SK-N-SH (cell line): ENCODE measurements around the gene CEACAM3. TPM values are rescaled to one million over a fixed set of nuclear protein-coding genes. Genes with fewer than 3 reads are reported as not detected.

ENCODE experiments used
- CTCF ChIA-PET: fragments of 300-600, 350-600 bp; formaldehyde crosslinking; extraction: SDS; loops from one replicate; lab custom pipeline; 2021; lab: Yijun Ruan, JAX
- POLR2A ChIA-PET: fragments of 350-600 bp; sonication (Branson Sonifier 250); formaldehyde crosslinking; extraction: SDS; loops from one replicate; lab custom pipeline; 2020; ENCODE audit warnings: antibody characterized with exemption, inconsistent platforms; lab: Yijun Ruan, JAX
- DNase-seq: peaks from one replicate; pipeline ENCODE4 v3.0.0; 2012
- H2AFZ ChIP-seq: fragments of 200-600 bp; sonication (generic); 2 replicates; pipeline ENCODE4 v1.8.1; 2016; ENCODE audit warnings: antibody characterized with exemption, mild to moderate bottlenecking, low read depth
- H3F3A ChIP-seq: fragments of 200-600 bp; sonication (generic); replicated peaks from 2 replicates; pipeline ENCODE3; 2016; ENCODE audit warnings: antibody characterized with exemption, mild to moderate bottlenecking; ENCODE audit not compliant: insufficient read depth
- H3K27ac ChIP-seq, 2 experiments: fragments of 200-500 bp in 1 of 2; fragments of 200-600 bp in 1 of 2; sonication (Bioruptor generic) in 1 of 2; sonication (generic), shearing (Covaris generic) in 1 of 2; 2 replicates each; pipeline versions ENCODE4 v1.5.1 to v1.6.1; 2014 to 2016; ENCODE audit warnings: low read depth in 2 of 2, inconsistent platforms in 1 of 2, low read length in 1 of 2, mild to moderate bottlenecking in 1 of 2, mixed read lengths in 1 of 2
- H3K27me3 ChIP-seq: fragments of 200-600 bp; sonication (generic), shearing (Covaris generic); 2 replicates; pipeline ENCODE4 v1.6.1; 2016; ENCODE audit warnings: mixed run types; ENCODE audit not compliant: insufficient read depth
- H3K36me3 ChIP-seq, 2 experiments: fragments of 200-500 bp in 1 of 2; fragments of 200-600 bp in 1 of 2; sonication (Bioruptor generic) in 1 of 2; sonication (generic) in 1 of 2; replicated peaks in 1 of 2; 2 replicates each; pipeline versions ENCODE3 to v1.5.1; 2014 to 2016; ENCODE audit warnings: low read length in 1 of 2, mild to moderate bottlenecking in 1 of 2; ENCODE audit not compliant: insufficient read depth in 2 of 2, control insufficient read depth in 1 of 2
- H3K4me1 ChIP-seq, 2 experiments: fragments of 200-500 bp in 1 of 2; fragments of 200-600 bp in 1 of 2; sonication (Bioruptor generic) in 1 of 2; sonication (generic), shearing (Covaris generic) in 1 of 2; 2 replicates each; pipeline versions ENCODE4 v1.5.1 to v1.6.1; 2014 to 2016; ENCODE audit warnings: low read depth in 1 of 2, low read length in 1 of 2, mixed run types in 1 of 2; ENCODE audit not compliant: insufficient read depth in 2 of 2, control insufficient read depth in 1 of 2
- H3K4me2 ChIP-seq: fragments of 200-600 bp; sonication (generic), shearing (Covaris generic); 2 replicates; pipeline ENCODE4 v1.6.1; 2017; ENCODE audit warnings: mixed run types
- H3K4me3 ChIP-seq, 2 experiments: fragments of 200-500 bp in 1 of 2; fragments of 200-600 bp in 1 of 2; sonication (Bioruptor generic) in 1 of 2; sonication (generic), shearing (Covaris generic) in 1 of 2; 2 replicates each; pipeline versions ENCODE4 v1.5.1 to v1.8.1; 2014 to 2016; ENCODE audit warnings: low read depth in 2 of 2, inconsistent platforms in 1 of 2, low read length in 1 of 2, mild to moderate bottlenecking in 1 of 2, mixed read lengths in 1 of 2, moderate library complexity in 1 of 2
- H3K79me2 ChIP-seq: fragments of 200-600 bp; sonication (generic); 2 replicates; pipeline ENCODE4 v1.8.1; 2017; ENCODE audit warnings: mild to moderate bottlenecking; ENCODE audit not compliant: insufficient read depth
- H3K9ac ChIP-seq: fragments of 200-600 bp; sonication (generic); 2 replicates; pipeline ENCODE4 v1.6.1; 2017; ENCODE audit warnings: mixed run types
- H3K9me2 ChIP-seq: fragments of 200-600 bp; sonication (generic); 2 replicates; pipeline ENCODE4 v1.6.1; 2017; ENCODE audit warnings: mixed run types
- H3K9me3 ChIP-seq: fragments of 200-600 bp; sonication (generic); 2 replicates; pipeline ENCODE4 v1.6.1; 2017; ENCODE audit warnings: mixed run types, mild to moderate bottlenecking, moderate library complexity
- H4K20me1 ChIP-seq: fragments of 200-600 bp; sonication (generic); 2 replicates; pipeline ENCODE4 v1.6.1; 2017; ENCODE audit warnings: mild to moderate bottlenecking, mixed run types; ENCODE audit not compliant: insufficient read depth
- EP300 ChIP-seq, 2 experiments: IDR thresholded peaks; 2 replicates each; pipeline versions ENCODE4 v1.4.0 to v1.6.1; 2012; ENCODE audit warnings: borderline replicate concordance in 1 of 2, low read depth in 1 of 2, low read length in 1 of 2
- FOSL2 ChIP-seq: IDR thresholded peaks from 2 replicates; pipeline ENCODE4 v1.4.0; 2012; ENCODE audit warnings: low read depth, mild to moderate bottlenecking, moderate library complexity, borderline replicate concordance
- MXI1 ChIP-seq: IDR thresholded peaks from 2 replicates; pipeline ENCODE4 v1.6.1; 2012; ENCODE audit warnings: mild to moderate bottlenecking, low read depth, low read length, improper control_type of control experiment
- NFIC ChIP-seq: IDR thresholded peaks from 2 replicates; pipeline ENCODE4 v1.4.0; 2012; ENCODE audit warnings: borderline replicate concordance
- NRF1 ChIP-seq: IDR thresholded peaks from 2 replicates; pipeline ENCODE4 v1.6.1; 2012; ENCODE audit warnings: low read depth, mild to moderate bottlenecking, low read length
- RAD21 ChIP-seq: IDR thresholded peaks from 2 replicates; pipeline ENCODE4 v1.6.1; 2012; ENCODE audit warnings: mild to moderate bottlenecking, low read length
- RFX5 ChIP-seq: IDR thresholded peaks from 2 replicates; pipeline ENCODE4 v1.6.1; 2012; ENCODE audit warnings: mild to moderate bottlenecking, improper control_type of control experiment, low read length
- SIN3A ChIP-seq: IDR thresholded peaks from 2 replicates; pipeline ENCODE4 v1.6.1; 2012; ENCODE audit warnings: low read depth, mild to moderate bottlenecking, low read length, moderate library complexity, borderline replicate concordance
- SMC3 ChIP-seq: IDR thresholded peaks from 2 replicates; pipeline ENCODE4 v1.6.1; 2012; ENCODE audit warnings: low read depth, low read length, improper control_type of control experiment
- TAF1 ChIP-seq: IDR thresholded peaks from 2 replicates; pipeline ENCODE4 v1.6.1; 2012; ENCODE audit warnings: low read depth, mild to moderate bottlenecking, low read length, moderate library complexity, borderline replicate concordance
- USF2 ChIP-seq: fragments of 150-350 bp; IDR thresholded peaks from 2 replicates; pipeline ENCODE4 v1.6.1; 2017; ENCODE audit warnings: antibody characterized with exemption, low read length, low read depth, borderline replicate concordance
- YY1 ChIP-seq: IDR thresholded peaks from 2 replicates; pipeline ENCODE4 v1.4.0; 2012; ENCODE audit warnings: low read depth, mild to moderate bottlenecking
- WGBS: methylation state at CpG from one replicate; pipeline ENCODE4 v1.1.6; 2017; ENCODE audit warnings: low lambda C conversion rate; 5-methylcytosine and 5-hydroxymethylcytosine counted together
- polyA plus RNA-seq, 3 experiments: library from polyadenylated mRNA; depleted of rRNA; stranded (reverse); fragments of >200 nt; gene quantifications; 2 replicates each; pipeline ENCODE4 v1.2.3, GENCODE V29; 2012
- TF ChIP-seq, protein P1 (sequence below): fragments of 200-600 bp; sonication (generic); IDR thresholded peaks from 2 replicates; pipeline ENCODE4 v1.6.1; 2017; ENCODE audit warnings: antibody characterized with exemption, mild to moderate bottlenecking, moderate library complexity
- TF ChIP-seq, protein P2 (sequence below): IDR thresholded peaks from 2 replicates; pipeline ENCODE4 v1.4.0; 2012; ENCODE audit warnings: low read depth, borderline replicate concordance
- TF ChIP-seq, protein P3 (sequence below): fragments of 150-350 bp; IDR thresholded peaks from 2 replicates; pipeline ENCODE4 v1.6.1; 2016; ENCODE audit warnings: mild to moderate bottlenecking, low read depth, low read length

CEACAM3 gene
- polyA plus RNA-seq, 1 of the 3 experiments (the other 2 are of a cell fraction) = not detected

DNA sequence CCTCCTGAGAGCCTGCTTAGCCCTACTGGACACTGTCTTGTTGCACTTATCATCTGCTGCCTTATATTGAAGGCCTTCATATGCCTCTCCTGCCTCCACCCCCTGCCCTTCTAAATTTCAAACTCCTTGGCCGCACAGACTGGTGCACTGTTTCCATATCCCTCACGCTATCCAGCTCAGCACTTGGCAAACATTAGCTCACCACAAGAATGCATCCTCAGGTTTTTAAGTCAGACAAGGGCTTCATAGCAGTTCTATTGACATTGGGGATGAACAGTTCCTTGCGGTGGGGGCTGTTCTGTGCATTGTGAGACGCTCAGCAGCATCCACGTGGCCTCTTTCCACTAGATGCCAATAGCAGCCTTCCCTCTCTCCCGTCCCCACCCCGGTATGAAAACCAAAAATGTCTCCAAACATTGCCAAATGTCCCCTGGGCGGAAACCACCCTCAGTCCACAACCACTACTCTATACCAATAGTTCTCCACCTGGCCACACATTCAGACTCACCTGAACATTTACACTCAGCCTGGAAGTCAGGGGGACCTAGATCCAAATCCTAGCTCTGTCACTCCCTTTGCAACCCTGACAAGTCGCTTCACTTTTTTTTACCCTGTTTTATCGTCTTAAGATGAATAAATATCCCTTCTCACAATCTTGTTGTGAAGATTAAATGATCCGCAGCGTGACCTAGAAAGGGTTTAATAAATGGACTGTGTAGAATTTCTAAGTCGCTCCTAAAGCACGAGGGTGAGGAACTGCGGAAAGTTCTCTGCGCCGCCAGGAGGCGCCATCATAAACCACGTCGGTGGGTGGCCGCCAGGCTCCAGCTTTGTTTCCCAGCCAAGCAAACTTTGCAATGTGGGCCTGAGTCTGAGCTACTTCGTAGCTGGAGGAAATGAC is 3.6 kb upstream of the CEACAM3 start:
- Histone ChIP-seq H3K9me2 (no peaks in the 10 kb centered on the region), H3K4me1 (no peaks in the 10 kb centered on the region), H3F3A (no peaks in the 10 kb centered on the region), H4K20me1 (no peaks in the 10 kb centered on the region), H3K79me2 (no peaks in the 10 kb centered on the region), H3K36me3 (no peaks in the 10 kb centered on the region), H3K4me3 (no peak overlapping the region), H3K27ac (no peak overlapping the region), H3K9ac (no peak overlapping the region), H3K9me3 (no peaks in the 10 kb centered on the region), H3K4me2 (no peak overlapping the region), H3K27me3 (peaks cover 41% of the 10 kb centered on the region; the same call in 1 of the 2 replicates)
- peak; percentile 50 for DNase-seq
- 5% methylated on average over 21 of the region's 22 CpGs for WGBS
- TF ChIP-seq RFX5 (no peak), YY1 (no peak), NRF1 (no peak), SMC3 (peak; percentile 57), EP300 (IDR thresholded peaks at IDR 0.05; ENCODE audit: borderline replicate concordance in 1 of 2, low read depth in 1 of 2, low read length in 1 of 2) (no peak), RAD21 (peak; percentile 47)
- TF ChIP-seq, protein P1, sequence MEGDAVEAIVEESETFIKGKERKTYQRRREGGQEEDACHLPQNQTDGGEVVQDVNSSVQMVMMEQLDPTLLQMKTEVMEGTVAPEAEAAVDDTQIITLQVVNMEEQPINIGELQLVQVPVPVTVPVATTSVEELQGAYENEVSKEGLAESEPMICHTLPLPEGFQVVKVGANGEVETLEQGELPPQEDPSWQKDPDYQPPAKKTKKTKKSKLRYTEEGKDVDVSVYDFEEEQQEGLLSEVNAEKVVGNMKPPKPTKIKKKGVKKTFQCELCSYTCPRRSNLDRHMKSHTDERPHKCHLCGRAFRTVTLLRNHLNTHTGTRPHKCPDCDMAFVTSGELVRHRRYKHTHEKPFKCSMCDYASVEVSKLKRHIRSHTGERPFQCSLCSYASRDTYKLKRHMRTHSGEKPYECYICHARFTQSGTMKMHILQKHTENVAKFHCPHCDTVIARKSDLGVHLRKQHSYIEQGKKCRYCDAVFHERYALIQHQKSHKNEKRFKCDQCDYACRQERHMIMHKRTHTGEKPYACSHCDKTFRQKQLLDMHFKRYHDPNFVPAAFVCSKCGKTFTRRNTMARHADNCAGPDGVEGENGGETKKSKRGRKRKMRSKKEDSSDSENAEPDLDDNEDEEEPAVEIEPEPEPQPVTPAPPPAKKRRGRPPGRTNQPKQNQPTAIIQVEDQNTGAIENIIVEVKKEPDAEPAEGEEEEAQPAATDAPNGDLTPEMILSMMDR = peak; percentile 67
- TF ChIP-seq, all 33 proteins: peak for 3
- ChIA-PET POLR2A (no interaction called here), CTCF (interaction anchor here (0.6 to 4.4 kb wide), 28 partner anchors 8 to 222 kb away, joined by 3 to 33 read pairs (median 4); partner anchors contain the start of gene CEACAM6)
- no peak overlapping the region for H2AFZ ChIP-seq

GRCh38 chr19:41793414-41793727 is 3.0 kb upstream of the CEACAM3 start:
- Histone ChIP-seq H3K9me2 (no peaks in the 10 kb centered on the region), H3K4me2 (no peak overlapping the region), H3K79me2 (no peaks in the 10 kb centered on the region), H3K4me1 (no peaks in the 10 kb centered on the region), H3K9me3 (no peaks in the 10 kb centered on the region), H2AFZ (no peak overlapping the region), H3K4me3 (no peak overlapping the region), H3K36me3 (no peaks in the 10 kb centered on the region), H3F3A (no peaks in the 10 kb centered on the region), H3K27ac (no peak overlapping the region), H4K20me1 (no peaks in the 10 kb centered on the region), H3K9ac (no peak overlapping the region), H3K27me3 (peaks cover 39% of the 10 kb centered on the region; the same call in 1 of the 2 replicates)
- WGBS = 2% methylated on average over 1 of the region's 1 CpG
- no peak for TF ChIP-seq NRF1
- TF ChIP-seq SIN3A = no peak
- TF ChIP-seq, protein P2, sequence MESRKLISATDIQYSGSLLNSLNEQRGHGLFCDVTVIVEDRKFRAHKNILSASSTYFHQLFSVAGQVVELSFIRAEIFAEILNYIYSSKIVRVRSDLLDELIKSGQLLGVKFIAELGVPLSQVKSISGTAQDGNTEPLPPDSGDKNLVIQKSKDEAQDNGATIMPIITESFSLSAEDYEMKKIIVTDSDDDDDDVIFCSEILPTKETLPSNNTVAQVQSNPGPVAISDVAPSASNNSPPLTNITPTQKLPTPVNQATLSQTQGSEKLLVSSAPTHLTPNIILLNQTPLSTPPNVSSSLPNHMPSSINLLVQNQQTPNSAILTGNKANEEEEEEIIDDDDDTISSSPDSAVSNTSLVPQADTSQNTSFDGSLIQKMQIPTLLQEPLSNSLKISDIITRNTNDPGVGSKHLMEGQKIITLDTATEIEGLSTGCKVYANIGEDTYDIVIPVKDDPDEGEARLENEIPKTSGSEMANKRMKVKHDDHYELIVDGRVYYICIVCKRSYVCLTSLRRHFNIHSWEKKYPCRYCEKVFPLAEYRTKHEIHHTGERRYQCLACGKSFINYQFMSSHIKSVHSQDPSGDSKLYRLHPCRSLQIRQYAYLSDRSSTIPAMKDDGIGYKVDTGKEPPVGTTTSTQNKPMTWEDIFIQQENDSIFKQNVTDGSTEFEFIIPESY = no peak
- TF ChIP-seq, protein P3, sequence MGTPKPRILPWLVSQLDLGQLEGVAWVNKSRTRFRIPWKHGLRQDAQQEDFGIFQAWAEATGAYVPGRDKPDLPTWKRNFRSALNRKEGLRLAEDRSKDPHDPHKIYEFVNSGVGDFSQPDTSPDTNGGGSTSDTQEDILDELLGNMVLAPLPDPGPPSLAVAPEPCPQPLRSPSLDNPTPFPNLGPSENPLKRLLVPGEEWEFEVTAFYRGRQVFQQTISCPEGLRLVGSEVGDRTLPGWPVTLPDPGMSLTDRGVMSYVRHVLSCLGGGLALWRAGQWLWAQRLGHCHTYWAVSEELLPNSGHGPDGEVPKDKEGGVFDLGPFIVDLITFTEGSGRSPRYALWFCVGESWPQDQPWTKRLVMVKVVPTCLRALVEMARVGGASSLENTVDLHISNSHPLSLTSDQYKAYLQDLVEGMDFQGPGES = no peak
- no peak for TF ChIP-seq TAF1
- TF ChIP-seq MXI1 = no peak
- no peak for TF ChIP-seq NFIC
- TF ChIP-seq EP300 (IDR thresholded peaks at IDR 0.05; ENCODE audit: borderline replicate concordance in 1 of 2, low read depth in 1 of 2, low read length in 1 of 2) = no peak
- no peak for TF ChIP-seq USF2
- TF ChIP-seq FOSL2 = no peak
- no peak for DNase-seq
- CTCF ChIA-PET = interaction anchor here (0.6 to 4.4 kb wide), 26 partner anchors 8 to 223 kb away, joined by 3 to 33 read pairs (median 4); partner anchors contain the start of gene CEACAM6
- POLR2A ChIA-PET = no interaction called here
